Rectal smooth muscle tissue (tissue), 1 donor: ENCODE measurements around the gene CDK5.

ENCODE experiments used
- H3K27ac ChIP-seq: one replicate; pipeline ENCODE4 v1.7.0; 2013; ENCODE audit warnings: low read depth, low read length, inconsistent platforms
- H3K27me3 ChIP-seq: one replicate; pipeline ENCODE4 v1.7.0; 2013; ENCODE audit warnings: low read length; ENCODE audit not compliant: control insufficient read depth, insufficient read depth
- H3K36me3 ChIP-seq: one replicate; pipeline ENCODE4 v1.7.0; 2013; ENCODE audit warnings: low read length; ENCODE audit not compliant: control insufficient read depth, insufficient read depth
- H3K4me1 ChIP-seq: one replicate; pipeline ENCODE4 v1.7.0; 2013; ENCODE audit warnings: low read length; ENCODE audit not compliant: control insufficient read depth, insufficient read depth
- H3K4me3 ChIP-seq: one replicate; pipeline ENCODE4 v1.7.0; 2013; ENCODE audit warnings: low read length
- H3K9ac ChIP-seq: one replicate; pipeline ENCODE4 v1.7.0; 2013; ENCODE audit warnings: low read length

The CDK5 gene

DNA sequence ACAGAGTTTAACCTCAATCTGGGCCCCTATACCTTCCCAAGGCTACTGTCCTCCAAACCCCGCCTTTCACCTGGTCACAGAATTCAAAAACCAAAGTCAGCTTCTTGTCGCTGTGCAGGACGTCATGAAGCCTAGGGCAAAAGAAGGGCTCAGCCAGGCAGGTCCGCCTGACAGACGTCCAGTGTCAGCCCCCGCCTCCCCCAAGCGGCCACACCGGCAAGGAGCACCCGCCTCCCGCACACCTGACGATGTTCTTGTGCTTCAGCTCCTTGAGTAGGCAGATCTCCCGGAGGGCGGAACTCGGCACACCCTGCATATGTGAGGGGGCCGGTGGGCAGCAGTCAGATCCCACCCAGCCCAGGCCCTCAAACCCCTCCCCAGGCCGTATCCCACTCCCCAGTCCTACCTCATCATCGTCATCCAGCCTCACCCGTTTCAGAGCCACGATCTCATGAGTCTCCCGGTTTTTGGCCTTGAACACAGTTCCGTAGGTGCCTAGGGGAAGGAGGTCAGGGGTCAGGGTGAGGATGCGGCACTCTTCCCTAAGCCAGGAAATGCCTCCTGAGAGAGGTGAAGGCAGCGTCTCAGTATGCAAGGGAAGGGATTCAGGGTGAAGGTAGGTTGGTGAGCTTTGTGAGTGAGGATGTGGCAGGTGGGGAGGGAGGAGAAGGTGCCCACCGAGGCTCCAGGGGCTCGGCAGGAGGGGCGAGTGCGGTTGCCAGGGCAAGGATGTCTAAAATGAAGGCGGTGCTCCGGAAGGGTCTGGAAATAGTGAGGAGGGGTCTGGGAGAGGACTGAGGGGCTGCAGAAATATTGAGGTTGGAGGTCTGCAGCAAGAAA is 811 bp downstream of the CDK5 start:
- Histone ChIP-seq H3K27me3 (no peaks in the 10 kb centered on the region), H3K4me3 (peak overlapping the region; percentile 86), H3K4me1 (peaks cover 22% of the 10 kb centered on the region), H3K9ac (no peak overlapping the region), H3K27ac (no peak overlapping the region), H3K36me3 (peaks cover 2% of the 10 kb centered on the region)

- Histone ChIP-seq H3K4me1 (peaks cover 16% of the 10 kb centered on the region), H3K27ac (no peak overlapping the region), H3K4me3 (no peak overlapping the region), H3K9ac (no peak overlapping the region), H3K27me3 (no peaks in the 10 kb centered on the region), H3K36me3 (no peaks in the 10 kb centered on the region)
Observed at GRCh38 chr7:151056283-151056665, 1.4 kb downstream of the CDK5 start.

DNA sequence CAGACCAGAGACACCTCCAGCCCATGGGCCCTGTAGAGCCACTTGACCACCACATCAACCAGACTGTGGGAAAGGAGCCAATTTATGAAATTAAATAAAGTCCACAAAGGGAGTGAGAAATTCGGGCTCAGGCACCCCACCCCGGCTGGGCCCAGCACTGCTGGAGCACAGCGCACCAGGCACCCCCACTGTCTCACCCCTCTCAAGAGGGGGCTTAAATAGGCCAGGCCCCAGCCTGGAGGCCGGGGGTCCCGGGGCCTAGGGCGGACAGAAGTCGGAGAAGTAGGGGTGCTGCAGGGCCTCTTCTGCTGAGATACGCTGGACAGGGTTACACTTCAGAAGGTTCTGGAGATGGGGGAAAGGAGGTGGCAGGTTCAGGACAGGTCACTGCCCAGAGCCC is 3.9 kb downstream of the CDK5 start:
- no peak overlapping the region for H3K27ac ChIP-seq
- no peak overlapping the region for H3K9ac ChIP-seq
- H3K27me3 ChIP-seq: no peaks in the 10 kb centered on the region
- H3K4me1 ChIP-seq: peaks cover 10% of the 10 kb centered on the region
- no peaks in the 10 kb centered on the region for H3K36me3 ChIP-seq
- H3K4me3 ChIP-seq: no peak overlapping the region

DNA sequence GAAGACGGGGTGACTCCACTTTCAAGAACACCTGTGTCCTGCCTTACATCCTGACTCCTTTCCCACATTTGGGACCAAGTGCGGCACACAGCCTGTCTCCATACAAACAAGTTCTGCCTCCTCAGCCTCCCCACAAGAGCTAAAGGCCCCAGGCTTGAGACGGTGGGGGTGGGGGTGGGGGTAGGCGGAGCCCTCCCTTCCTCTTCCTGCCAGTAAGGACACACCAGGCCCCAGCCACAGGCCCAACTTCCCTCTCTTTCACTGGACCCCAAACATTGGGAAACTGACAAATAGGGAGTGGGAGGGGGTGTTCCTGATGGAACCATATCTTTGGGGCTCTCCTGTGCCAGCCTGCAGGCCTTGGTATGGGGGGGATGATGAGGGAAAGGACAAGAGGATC is 4.6 kb downstream of the CDK5 start:
- H3K27ac ChIP-seq: no peak overlapping the region
- peaks cover 5% of the 10 kb centered on the region for H3K4me1 ChIP-seq
- no peaks in the 10 kb centered on the region for H3K36me3 ChIP-seq
- no peaks in the 10 kb centered on the region for H3K27me3 ChIP-seq
- no peak overlapping the region for H3K9ac ChIP-seq
- H3K4me3 ChIP-seq: no peak overlapping the region

DNA sequence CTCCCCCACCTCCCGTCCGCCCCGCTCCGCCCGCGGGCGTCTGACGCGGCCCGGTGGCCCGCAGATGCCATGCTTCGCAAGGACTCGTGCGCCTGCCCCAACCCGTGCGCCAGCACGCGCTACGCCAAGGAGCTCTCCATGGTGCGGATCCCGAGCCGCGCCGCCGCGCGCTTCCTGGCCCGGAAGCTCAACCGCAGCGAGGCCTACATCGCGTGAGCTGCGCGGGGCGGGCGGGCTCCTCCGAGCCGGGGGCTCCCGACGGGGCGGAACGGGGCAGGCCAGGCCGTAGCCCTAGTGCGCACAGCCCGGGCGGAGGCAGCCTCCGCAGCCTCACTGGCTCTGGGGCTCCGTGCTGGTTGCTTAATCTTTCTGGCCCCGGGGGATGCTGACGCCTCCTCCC is 6.6 kb downstream of the CDK5 start:
- peaks cover 2% of the 10 kb centered on the region for H3K36me3 ChIP-seq
- H3K27me3 ChIP-seq: no peaks in the 10 kb centered on the region
- no peak overlapping the region for H3K27ac ChIP-seq
- H3K9ac ChIP-seq: no peak overlapping the region
- peaks cover 2% of the 10 kb centered on the region for H3K4me1 ChIP-seq
- H3K4me3 ChIP-seq: no peak overlapping the region

GRCh38 chr7:151048911-151049463 is 8.7 kb downstream of the CDK5 start:
- Histone ChIP-seq H3K4me3 (no peak overlapping the region), H3K4me1 (peaks cover 2% of the 10 kb centered on the region), H3K27ac (no peak overlapping the region)

GRCh38 chr7:151047976-151048815 is 9.5 kb downstream of the CDK5 start, which contains the start of gene ASIC3:
Gene ASIC3 (plus strand): TSS chr7:151048531. CDS start chr7:151048886, 355 bp downstream.
- H3K27me3 ChIP-seq: no peaks in the 10 kb centered on the region
- peaks cover 2% of the 10 kb centered on the region for H3K4me1 ChIP-seq
- peaks cover 2% of the 10 kb centered on the region for H3K36me3 ChIP-seq
- no peak within 1 kb of the TSS for H3K4me3 ChIP-seq
- H3K9ac ChIP-seq: no peak within 1 kb of the TSS
- H3K27ac ChIP-seq: no peak within 1 kb of the TSS

More at GRCh38 chr7:151048911-151049463, 8.7 kb downstream of the CDK5 start:
- H3K36me3 ChIP-seq: peaks cover 2% of the 10 kb centered on the region
- no peak overlapping the region for H3K9ac ChIP-seq
- H3K27me3 ChIP-seq: no peaks in the 10 kb centered on the region

- Histone ChIP-seq H3K27ac (no peak overlapping the region), H3K9ac (no peak overlapping the region), H3K36me3 (peaks cover 2% of the 10 kb centered on the region)
Observed at GRCh38 chr7:151046603-151047573, 10.8 kb downstream of the CDK5 start.

GRCh38 chr7:151045967-151046366 is 11.7 kb downstream of the CDK5 start:
- Histone ChIP-seq H3K36me3 (peaks cover 7% of the 10 kb centered on the region), H3K4me1 (peaks cover 2% of the 10 kb centered on the region), H3K27ac (no peak overlapping the region), H3K4me3 (no peak overlapping the region), H3K9ac (no peak overlapping the region), H3K27me3 (no peaks in the 10 kb centered on the region)

More at GRCh38 chr7:151046603-151047573, 10.8 kb downstream of the CDK5 start:
- Histone ChIP-seq H3K27me3 (no peaks in the 10 kb centered on the region), H3K4me1 (peaks cover 2% of the 10 kb centered on the region), H3K4me3 (no peak overlapping the region)

- Histone ChIP-seq H3K9ac (no peak overlapping the region), H3K27me3 (no peaks in the 10 kb centered on the region), H3K4me1 (peaks cover 2% of the 10 kb centered on the region), H3K36me3 (peaks cover 7% of the 10 kb centered on the region), H3K4me3 (no peak overlapping the region), H3K27ac (no peak overlapping the region)
Observed at GRCh38 chr7:151045262-151045661, 12.4 kb downstream of the CDK5 start.

- H3K4me1 ChIP-seq: peaks cover 2% of the 10 kb centered on the region
- peaks cover 7% of the 10 kb centered on the region for H3K36me3 ChIP-seq
- H3K9ac ChIP-seq: no peak overlapping the region
- H3K27ac ChIP-seq: no peak overlapping the region
- H3K4me3 ChIP-seq: no peak overlapping the region
- no peaks in the 10 kb centered on the region for H3K27me3 ChIP-seq
Observed at GRCh38 chr7:151043959-151044358, 13.7 kb downstream of the CDK5 start.
